ENCODE results near the gene CHRM5.
"Not testable (repeated sequence)": the region's sequence is repeated elsewhere in the genome, so short reads cannot be mapped to it uniquely, and the experiment has no call there.

Gene CHRM5

GRCh38 chr15:34043813-34044212 lies 75.5 kb downstream of the CHRM5 start:
- DNase-seq (ENCODE audit: low spot score) = no peak

GRCh38 chr15:34046471-34047145 lies 78.3 kb downstream of the CHRM5 start:
- no peak for DNase-seq (ENCODE audit: low spot score)

- no peak for DNase-seq (ENCODE audit: low spot score)
Observed at GRCh38 chr15:34047893-34048775, 79.8 kb downstream of the CHRM5 start.

- DNase-seq (ENCODE audit: low spot score) = no peak
Observed at GRCh38 chr15:34049112-34049511, 80.8 kb downstream of the CHRM5 start.

GRCh38 chr15:34050385-34050784 lies 82.1 kb downstream of the CHRM5 start:
- DNase-seq (ENCODE audit: low spot score) = not testable (repeated sequence)

GRCh38 chr15:34054081-34054707 lies 85.9 kb downstream of the CHRM5 start:
- DNase-seq (ENCODE audit: low spot score) = no peak

GRCh38 chr15:34055868-34056595 lies 87.7 kb downstream of the CHRM5 start:
- DNase-seq (ENCODE audit: low spot score) = no peak

- no peak for DNase-seq (ENCODE audit: low spot score)
Observed at GRCh38 chr15:34056911-34057310, 88.6 kb downstream of the CHRM5 start.

- no peak for DNase-seq (ENCODE audit: low spot score)
Observed at GRCh38 chr15:34059476-34059875, 91.2 kb downstream of the CHRM5 start.

GRCh38 chr15:34059946-34060345 lies 91.6 kb downstream of the CHRM5 start:
- DNase-seq (ENCODE audit: low spot score) = no peak

- no peak for DNase-seq (ENCODE audit: low spot score)
Observed at GRCh38 chr15:34064438-34064837, 96.1 kb downstream of the CHRM5 start.

GRCh38 chr15:34065261-34065660 lies 97.0 kb downstream of the CHRM5 start:
- no peak for DNase-seq (ENCODE audit: low spot score)

GRCh38 chr15:34065941-34066340 lies 97.6 kb downstream of the CHRM5 start:
- no peak for DNase-seq (ENCODE audit: low spot score)

- no peak for DNase-seq (ENCODE audit: low spot score)
Observed at GRCh38 chr15:34070003-34070402, 101.7 kb downstream of the CHRM5 start.

- no peak for DNase-seq (ENCODE audit: low spot score)
Observed at GRCh38 chr15:34076785-34077184, 108.5 kb downstream of the CHRM5 start.

GRCh38 chr15:34078900-34079299 lies 110.6 kb downstream of the CHRM5 start:
- DNase-seq (ENCODE audit: low spot score) = no peak

- DNase-seq (ENCODE audit: low spot score) = no peak
Observed at GRCh38 chr15:34079904-34080303, 111.6 kb downstream of the CHRM5 start.

GRCh38 chr15:34084086-34084485 lies 115.8 kb downstream of the CHRM5 start:
- no peak for DNase-seq (ENCODE audit: low spot score)

- no peak for DNase-seq (ENCODE audit: low spot score)
Observed at GRCh38 chr15:34085746-34086145, 117.4 kb downstream of the CHRM5 start.

GRCh38 chr15:34099914-34100313 lies 131.6 kb downstream of the CHRM5 start:
- no peak for DNase-seq (ENCODE audit: low spot score)

GRCh38 chr15:34101366-34102174 lies 133.3 kb downstream of the CHRM5 start, which contains the start of the genes EMC7 and PGBD4:
Gene EMC7 (minus strand): TSS chr15:34101862. CDS start chr15:34101839, 23 bp downstream.
Gene PGBD4 (plus strand): TSS chr15:34102083. CDS start chr15:34102532, 449 bp downstream.
- peak; percentile 97 for DNase-seq (ENCODE audit: low spot score)

All from hematopoietic multipotent progenitor cell treated with erythropoietin and hydrocortisone succinate and interleukin-3 and kit ligand, for 17 days (in vitro differentiated cells).